NCI-H2196 (cell line): Measurements from ENCODE around the gene AGBL1.
A peak's percentile ranks its signal among the peaks of the same experiment; 100 is the strongest.

Source experiments
- DNase-seq: peaks from one replicate; lab custom pipeline; 2025; ENCODE audit not compliant: unreplicated experiment; lab: John Stamatoyannopoulos, UW

Gene AGBL1

DNA sequence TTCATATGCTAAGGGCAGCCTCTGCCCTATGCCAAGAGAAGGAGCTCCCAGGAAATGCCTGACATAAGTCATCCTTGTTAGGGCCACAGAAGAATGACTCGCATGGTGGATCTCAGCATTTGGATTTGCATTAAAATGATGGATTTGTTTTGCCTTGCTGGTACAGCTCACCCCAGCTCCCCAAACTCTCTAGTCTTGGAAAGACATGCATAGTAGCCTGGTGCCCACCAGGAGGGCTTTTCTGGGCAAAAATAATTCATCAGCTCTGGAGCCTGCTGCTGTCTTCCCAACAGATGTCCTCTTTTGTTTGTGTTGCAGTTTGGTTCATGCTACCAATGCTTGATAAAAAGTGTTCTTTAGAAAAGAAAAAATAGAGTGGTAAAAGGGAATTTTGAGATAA is 833.0 kb downstream of the AGBL1 start:
- no peak for DNase-seq

DNA sequence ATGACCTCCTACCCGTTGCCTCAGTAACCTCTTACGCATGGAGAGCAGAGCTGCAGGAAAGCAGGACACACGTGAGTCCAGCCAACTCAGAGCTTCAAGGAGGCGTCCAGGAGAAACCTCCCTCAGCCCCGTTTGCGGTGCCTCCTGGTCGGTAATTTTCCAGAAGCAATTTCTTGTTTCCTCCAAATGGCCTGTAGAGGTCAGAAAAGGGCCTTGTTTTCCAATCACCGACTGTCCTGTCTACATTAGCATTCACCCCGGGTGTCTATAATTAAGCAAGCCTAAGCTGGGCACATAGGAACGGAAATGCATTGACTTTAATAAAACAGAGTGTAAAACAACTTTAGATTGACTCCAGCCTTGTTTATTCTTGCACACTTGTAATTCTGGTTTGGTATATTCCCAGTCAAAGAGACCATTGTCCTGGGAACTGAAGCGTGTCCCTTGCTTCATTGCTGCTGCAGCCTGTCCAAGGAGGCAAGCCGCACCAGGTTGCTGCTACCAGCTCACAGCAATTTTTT is 836.2 kb downstream of the AGBL1 start:
- DNase-seq = peak; percentile 13

GRCh38 chr15:86916671-86917360 is 837.1 kb downstream of the AGBL1 start:
- DNase-seq = no peak

DNA sequence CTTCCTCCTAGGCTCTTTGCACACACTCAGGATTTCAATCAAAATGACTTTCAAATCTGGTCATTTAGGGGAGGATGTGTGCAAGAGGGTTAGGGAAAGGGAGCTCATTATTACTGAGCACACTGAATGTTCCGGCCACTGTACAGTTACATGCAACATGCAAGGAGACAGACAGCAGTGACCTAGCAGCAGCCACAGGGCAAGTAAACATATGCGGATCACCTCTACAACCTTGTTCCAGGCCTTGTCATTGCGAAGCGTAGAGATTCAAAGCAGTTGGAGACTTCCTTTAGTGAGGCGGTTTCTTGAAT is 837.6 kb downstream of the AGBL1 start:
- no peak for DNase-seq

- no peak for DNase-seq
Observed at GRCh38 chr15:86919581-86919980, 839.9 kb downstream of the AGBL1 start.

- no peak for DNase-seq
Observed at GRCh38 chr15:86929461-86929860, 849.8 kb downstream of the AGBL1 start.

DNA sequence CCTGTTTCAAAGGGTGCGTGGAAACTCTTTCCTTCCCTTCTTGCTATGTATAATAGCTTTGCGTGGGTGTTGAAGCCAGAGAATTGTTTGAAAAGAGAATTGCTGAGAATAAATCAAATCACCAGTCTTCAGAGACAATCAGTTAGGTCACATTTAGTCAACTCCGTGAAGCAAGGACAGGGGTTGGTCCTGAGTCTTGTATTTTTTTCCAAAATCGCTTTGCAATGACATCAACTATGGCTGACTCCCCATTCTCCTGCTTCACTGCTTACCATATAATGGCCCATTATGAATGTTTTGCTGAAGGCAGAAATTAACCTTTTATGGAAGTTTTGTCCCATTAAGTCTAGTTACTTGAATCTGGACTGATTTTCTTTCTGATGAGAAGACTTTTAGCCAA is 852.8 kb downstream of the AGBL1 start:
- no peak for DNase-seq

GRCh38 chr15:86935841-86936240 is 856.2 kb downstream of the AGBL1 start:
- no peak for DNase-seq

- no peak for DNase-seq
Observed at GRCh38 chr15:86942285-86942684, 862.6 kb downstream of the AGBL1 start.

DNA sequence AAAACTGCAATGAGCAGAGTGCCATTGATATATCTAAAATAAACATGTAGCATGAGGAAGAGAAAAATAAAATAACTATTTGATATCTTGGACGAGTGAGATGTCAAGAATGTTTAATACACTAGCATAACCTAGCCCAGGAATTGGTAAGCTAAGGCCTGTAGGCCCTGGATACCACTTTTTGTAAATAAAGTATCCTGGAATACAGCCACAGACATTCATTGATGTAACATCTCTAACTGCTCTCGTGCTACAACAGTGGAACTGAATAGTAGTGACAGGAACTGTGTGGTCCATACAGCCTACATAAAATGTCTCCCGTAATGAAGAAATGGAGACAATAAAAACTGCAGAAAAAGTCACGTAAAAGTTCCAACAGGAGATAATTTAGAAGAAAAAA is 869.0 kb downstream of the AGBL1 start:
- no peak for DNase-seq

DNA sequence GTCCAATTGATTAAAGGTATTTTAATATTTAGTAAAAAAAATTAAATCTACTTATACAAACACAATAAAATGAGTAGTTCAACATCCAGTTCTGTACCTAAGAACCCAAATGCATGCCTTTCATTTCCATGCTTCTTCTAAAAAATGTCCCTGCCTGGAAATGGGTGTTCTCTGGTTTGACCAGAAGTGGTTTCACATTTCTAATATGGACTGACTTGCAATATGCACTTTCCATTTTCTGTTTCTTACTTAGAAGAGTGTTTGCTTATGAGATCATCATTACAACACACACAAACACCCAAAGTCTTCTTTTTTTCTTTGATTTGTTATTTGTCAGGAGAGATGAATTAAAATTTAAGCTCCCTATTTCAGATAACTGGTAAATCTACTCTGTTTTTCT is 879.6 kb downstream of the AGBL1 start:
- DNase-seq = no peak

DNA sequence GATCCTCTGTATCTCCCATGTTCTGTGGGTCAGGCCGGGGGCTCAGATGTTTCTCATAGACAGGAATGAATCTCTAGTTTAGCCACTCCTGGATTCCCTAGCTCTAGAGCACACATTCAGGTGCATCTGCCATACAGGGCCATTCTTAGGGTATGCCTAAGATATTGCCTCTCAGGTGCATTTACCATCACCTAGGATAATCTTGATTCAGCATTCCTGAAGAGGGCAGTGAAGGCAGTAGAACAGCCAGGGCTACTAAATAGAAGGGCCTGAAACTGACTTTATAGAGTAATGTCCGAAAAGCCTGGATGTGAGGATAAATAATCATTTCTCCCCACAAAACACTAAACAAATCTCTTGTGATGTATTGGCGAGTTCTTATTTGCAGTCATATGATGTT is 882.0 kb downstream of the AGBL1 start:
- no peak for DNase-seq

- no peak for DNase-seq
Observed at GRCh38 chr15:86964271-86964670, 884.6 kb downstream of the AGBL1 start.

DNA sequence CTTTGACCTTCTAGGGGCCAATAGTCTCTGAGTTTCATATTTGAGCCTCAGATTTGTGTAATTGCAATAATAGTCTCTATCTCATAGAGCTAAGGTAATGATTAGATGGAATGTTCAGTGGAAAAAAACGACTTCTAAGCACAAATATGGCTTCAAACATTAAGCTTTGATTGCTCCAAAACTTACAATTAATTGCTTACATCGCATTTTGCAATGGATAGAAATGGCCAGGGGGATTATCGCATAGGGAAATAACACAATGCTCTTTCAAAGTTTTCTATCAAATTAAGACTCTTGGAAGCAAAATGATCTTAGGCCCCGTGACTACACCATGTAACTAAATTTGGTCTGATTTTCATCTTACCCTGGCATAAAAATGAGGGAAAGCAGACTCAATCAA is 888.6 kb downstream of the AGBL1 start:
- DNase-seq = no peak

DNA sequence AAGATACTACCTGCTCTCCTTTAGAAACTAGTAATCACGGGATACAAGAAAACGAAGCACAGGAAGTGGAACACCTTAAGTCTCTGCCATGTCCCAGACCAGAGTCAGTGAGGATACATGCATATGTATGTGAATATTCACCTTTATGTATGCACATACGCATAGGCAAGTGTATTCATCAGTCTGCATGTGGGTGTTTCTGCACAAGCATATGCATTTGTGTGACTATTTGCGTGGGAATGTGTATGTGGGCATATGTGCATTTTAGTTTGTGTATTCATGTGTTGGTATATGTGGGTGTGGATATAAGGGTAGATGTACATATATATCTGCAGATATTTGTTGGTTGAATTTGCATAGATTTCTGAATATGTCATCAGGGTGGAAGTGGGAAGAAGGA is 889.7 kb downstream of the AGBL1 start:
- DNase-seq = no peak

GRCh38 chr15:86973284-86973844 is 893.7 kb downstream of the AGBL1 start:
- DNase-seq = no peak

DNA sequence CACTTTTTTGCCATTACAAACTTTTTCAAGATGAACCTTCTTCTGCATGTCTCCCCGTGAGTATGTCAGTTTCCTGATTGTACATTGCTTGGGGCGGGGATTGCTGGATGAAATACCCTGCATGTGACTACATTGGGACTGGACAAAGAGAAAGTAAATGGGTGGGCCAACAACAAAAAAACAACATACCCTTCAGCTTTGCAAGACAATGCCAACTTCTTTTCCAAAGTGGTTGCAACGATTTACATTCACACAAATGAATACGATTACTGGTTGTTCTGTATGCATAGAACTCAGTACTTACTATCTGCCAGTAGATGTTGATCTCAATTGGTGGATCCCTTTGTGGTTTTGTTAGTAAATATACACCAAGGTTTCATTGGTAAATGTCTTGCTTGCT is 908.4 kb downstream of the AGBL1 start:
- no peak for DNase-seq

DNA sequence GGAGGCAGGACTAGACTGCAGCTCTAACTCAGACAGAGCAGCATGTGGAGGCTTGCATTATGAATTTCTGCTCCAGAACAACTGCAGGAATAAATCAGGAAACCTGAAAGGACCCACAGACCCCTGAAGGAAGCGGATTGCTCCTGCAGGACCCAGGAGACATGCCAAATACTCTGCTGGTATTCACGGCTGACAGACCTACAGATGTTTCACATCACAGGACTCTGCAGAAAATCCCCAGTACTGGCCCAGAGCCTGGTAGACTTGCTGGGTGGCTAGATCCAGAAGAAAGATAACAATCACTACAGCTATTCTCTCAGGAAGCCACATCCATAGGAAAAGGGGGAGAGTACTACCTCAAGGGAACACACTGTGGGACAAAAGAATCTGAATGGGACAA is 942.1 kb downstream of the AGBL1 start:
- DNase-seq = no peak

DNA sequence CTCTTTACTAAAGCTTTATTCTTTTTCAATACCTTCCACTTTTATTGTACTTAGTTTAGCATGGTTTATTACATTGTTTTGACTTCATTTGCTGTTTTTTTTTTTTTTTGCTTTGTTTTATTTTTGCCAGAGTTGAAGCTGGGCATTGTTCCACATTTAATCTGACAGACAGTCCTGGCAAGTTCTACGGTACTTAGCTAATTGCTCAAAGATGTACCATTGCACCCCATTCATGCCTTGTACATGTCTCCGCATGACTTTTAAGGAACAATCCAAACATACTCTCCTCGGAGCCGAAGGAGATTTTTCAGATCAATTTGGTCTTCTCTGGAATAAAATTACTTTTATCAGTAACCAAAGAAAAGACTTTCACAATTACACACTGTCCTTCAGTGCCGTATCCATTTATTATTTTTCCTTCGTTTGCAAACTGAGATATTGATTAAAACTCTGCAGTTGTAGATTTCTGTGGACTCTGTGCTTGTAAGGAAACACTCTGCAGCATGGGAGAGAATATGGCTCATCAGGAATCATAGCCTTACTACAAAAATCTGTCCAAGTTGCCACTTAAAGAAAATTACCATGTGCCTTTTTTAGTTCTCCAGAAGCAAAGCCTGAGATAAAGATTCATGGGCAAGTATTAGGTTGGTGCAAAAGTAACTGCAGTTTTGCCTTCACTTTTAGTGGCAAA is 952.0 kb downstream of the AGBL1 start:
- no peak for DNase-seq

GRCh38 chr15:87032295-87032694 is 952.6 kb downstream of the AGBL1 start:
- DNase-seq = no peak

DNA sequence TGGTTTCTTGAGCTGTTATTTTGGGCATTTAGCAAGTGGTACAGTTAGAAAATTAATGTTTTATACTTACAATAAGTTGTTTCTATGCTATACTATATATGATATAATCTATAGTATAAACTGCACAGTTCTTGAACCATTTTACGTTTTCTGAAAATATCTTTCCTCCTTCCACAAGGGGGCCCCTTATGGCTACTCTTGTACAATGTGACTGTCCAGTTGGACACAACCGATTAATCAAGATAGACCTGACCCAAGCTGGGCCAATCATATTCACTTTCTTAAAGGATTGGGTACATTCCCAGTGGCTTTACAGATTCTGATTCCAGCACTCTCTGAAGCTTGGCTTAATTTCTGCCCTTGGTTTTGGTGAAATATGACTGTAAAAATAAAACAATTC is 953.4 kb downstream of the AGBL1 start:
- no peak for DNase-seq

DNA sequence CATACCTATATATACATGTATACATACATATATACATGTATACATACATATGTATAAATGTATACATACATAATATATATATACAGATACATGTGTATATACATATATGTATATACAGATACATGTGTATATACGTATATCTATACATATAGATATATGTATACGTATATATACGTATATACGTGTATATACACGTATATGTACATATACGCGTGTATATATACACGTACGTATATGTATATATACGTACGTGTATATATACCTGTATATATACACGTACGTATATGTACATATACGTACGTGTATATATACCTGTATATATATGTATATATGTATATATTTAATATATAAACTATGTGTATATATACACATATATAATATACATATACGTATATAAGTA is 955.2 kb downstream of the AGBL1 start:
- DNase-seq = no peak

- no peak for DNase-seq
Observed at GRCh38 chr15:87038404-87038803, 958.7 kb downstream of the AGBL1 start.
